ENCODE data around the gene RXRA.

Gene RXRA

GRCh38 chr9:134463280-134463679 is 137.0 kb downstream of the RXRA start:
- no peak overlapping the region for H3K4me3 ChIP-seq (ENCODE audit: low read depth, low read length)
- peak overlapping the region; percentile 25 for H2AK5ac ChIP-seq (ENCODE audit: low read length)
- no peak overlapping the region for H4K8ac ChIP-seq (ENCODE audit: low read depth, low read length)
- H3K79me1 ChIP-seq (ENCODE audit: low read length) = peaks cover 9% of the 10 kb centered on the region
- no peak overlapping the region for H3K18ac ChIP-seq (ENCODE audit: low read length)
- no peak overlapping the region for H4K91ac ChIP-seq (ENCODE audit: low read depth, low read length)
- H3K27me3 ChIP-seq (ENCODE audit: insufficient read depth, low read length) = no peaks in the 10 kb centered on the region
- H3K79me2 ChIP-seq (ENCODE audit: control insufficient read depth, insufficient read depth, low read length, poor library complexity) = peaks cover 2% of the 10 kb centered on the region
- H4K12ac ChIP-seq (ENCODE audit: low read depth, low read length) = no peak overlapping the region
- DNase-seq = no peak
- no peaks in the 10 kb centered on the region for H3K36me3 ChIP-seq (ENCODE audit: control insufficient read depth in 1 of 2, insufficient read depth in 2 of 2, low read length in 2 of 2)
- no peak overlapping the region for H3K9ac ChIP-seq (ENCODE audit: low read length)
- H3K4ac ChIP-seq (ENCODE audit: low read depth, low read length) = no peak overlapping the region
- H2BK120ac ChIP-seq (ENCODE audit: insufficient read depth, low read length, poor library complexity) = no peak overlapping the region
- no peak overlapping the region for H3K23ac ChIP-seq (ENCODE audit: low read length)
- peaks cover 11% of the 10 kb centered on the region for H3K9me3 ChIP-seq (ENCODE audit: insufficient read depth, low read depth, low read length)
- H3K14ac ChIP-seq (ENCODE audit: low read length) = no peak overlapping the region
- H3K4me2 ChIP-seq (ENCODE audit: low read length) = no peak overlapping the region
- WGBS (ENCODE audit: extremely low coverage, insufficient coverage, insufficient read length) = no CpG with 5 or more reads among the region's 7 CpGs
- H3K4me1 ChIP-seq (ENCODE audit: control insufficient read depth in 1 of 2, insufficient read depth in 2 of 2, low read length in 2 of 2) = peaks cover 6 to 10% of the 10 kb centered on the region in 2 experiments
- H2BK5ac ChIP-seq (ENCODE audit: low read depth, low read length, poor library complexity) = no peak overlapping the region
- no peak overlapping the region for H3K27ac ChIP-seq (ENCODE audit: low read depth, low read length)
- H2AFZ ChIP-seq (ENCODE audit: insufficient read depth, low read length, poor library complexity) = no peak overlapping the region
- no peak overlapping the region for H2BK12ac ChIP-seq (ENCODE audit: low read length)

- Histone ChIP-seq H4K8ac (ENCODE audit: low read depth, low read length) (no peak overlapping the region), H2AFZ (ENCODE audit: insufficient read depth, low read length, poor library complexity) (no peak overlapping the region), H3K9ac (ENCODE audit: low read length) (no peak overlapping the region), H3K79me1 (ENCODE audit: low read length) (peaks cover 3% of the 10 kb centered on the region), H3K4ac (ENCODE audit: low read depth, low read length) (no peak overlapping the region), H2BK120ac (ENCODE audit: insufficient read depth, low read length, poor library complexity) (no peak overlapping the region), H3K79me2 (ENCODE audit: control insufficient read depth, insufficient read depth, low read length, poor library complexity) (no peaks in the 10 kb centered on the region), H3K4me3 (ENCODE audit: low read depth, low read length) (no peak overlapping the region), H3K27ac (ENCODE audit: low read depth, low read length) (no peak overlapping the region), H3K9me3 (ENCODE audit: insufficient read depth, low read depth, low read length) (peaks cover 4% of the 10 kb centered on the region), H3K23ac (ENCODE audit: low read length) (no peak overlapping the region), H3K18ac (ENCODE audit: low read length) (no peak overlapping the region), H3K4me1 (ENCODE audit: control insufficient read depth in 1 of 2, insufficient read depth in 2 of 2, low read length in 2 of 2) (peaks cover 0 to 13% of the 10 kb centered on the region in 2 experiments), H4K91ac (ENCODE audit: low read depth, low read length) (no peak overlapping the region), H3K4me2 (ENCODE audit: low read length) (no peak overlapping the region), H2BK5ac (ENCODE audit: low read depth, low read length, poor library complexity) (no peak overlapping the region), H2BK12ac (ENCODE audit: low read length) (no peak overlapping the region), H3K14ac (ENCODE audit: low read length) (no peak overlapping the region), H4K12ac (ENCODE audit: low read depth, low read length) (no peak overlapping the region), H3K27me3 (ENCODE audit: insufficient read depth, low read length) (no peaks in the 10 kb centered on the region), H3K36me3 (ENCODE audit: control insufficient read depth in 1 of 2, insufficient read depth in 2 of 2, low read length in 2 of 2) (no peaks in the 10 kb centered on the region), H2AK5ac (ENCODE audit: low read length) (no peak overlapping the region)
- DNase-seq = no peak
- no CpG with 5 or more reads among the region's 20 CpGs for WGBS (ENCODE audit: extremely low coverage, insufficient coverage, insufficient read length)
Observed at GRCh38 chr9:134466869-134467616, 140.8 kb downstream of the RXRA start.

GRCh38 chr9:134468358-134468757 is 142.1 kb downstream of the RXRA start:
- WGBS (ENCODE audit: extremely low coverage, insufficient coverage, insufficient read length) = no CpG with 5 or more reads among the region's 9 CpGs

GRCh38 chr9:134469041-134469875 is 143.0 kb downstream of the RXRA start:
- Histone ChIP-seq H3K9me3 (ENCODE audit: insufficient read depth, low read depth, low read length) (no peaks in the 10 kb centered on the region), H3K23ac (ENCODE audit: low read length) (no peak overlapping the region), H4K12ac (ENCODE audit: low read depth, low read length) (no peak overlapping the region), H3K18ac (ENCODE audit: low read length) (no peak overlapping the region), H4K8ac (ENCODE audit: low read depth, low read length) (no peak overlapping the region), H2BK5ac (ENCODE audit: low read depth, low read length, poor library complexity) (no peak overlapping the region), H3K4me2 (ENCODE audit: low read length) (no peak overlapping the region), H3K9ac (ENCODE audit: low read length) (no peak overlapping the region), H3K4me3 (ENCODE audit: low read depth, low read length) (no peak overlapping the region), H4K91ac (ENCODE audit: low read depth, low read length) (peak overlapping the region; percentile 34), H2AK5ac (ENCODE audit: low read length) (no peak overlapping the region), H2AFZ (ENCODE audit: insufficient read depth, low read length, poor library complexity) (no peak overlapping the region), H3K27me3 (ENCODE audit: insufficient read depth, low read length) (no peaks in the 10 kb centered on the region), H3K36me3 (ENCODE audit: control insufficient read depth in 1 of 2, insufficient read depth in 2 of 2, low read length in 2 of 2) (no peaks in the 10 kb centered on the region), H3K79me1 (ENCODE audit: low read length) (peaks cover 3% of the 10 kb centered on the region), H2BK12ac (ENCODE audit: low read length) (no peak overlapping the region), H3K27ac (ENCODE audit: low read depth, low read length) (no peak overlapping the region), H3K4ac (ENCODE audit: low read depth, low read length) (no peak overlapping the region), H3K4me1 (ENCODE audit: control insufficient read depth in 1 of 2, insufficient read depth in 2 of 2, low read length in 2 of 2) (peaks cover 0 to 13% of the 10 kb centered on the region in 2 experiments), H2BK120ac (ENCODE audit: insufficient read depth, low read length, poor library complexity) (no peak overlapping the region), H3K79me2 (ENCODE audit: control insufficient read depth, insufficient read depth, low read length, poor library complexity) (no peaks in the 10 kb centered on the region), H3K14ac (ENCODE audit: low read length) (no peak overlapping the region)
- no CpG with 5 or more reads among the region's 22 CpGs for WGBS (ENCODE audit: extremely low coverage, insufficient coverage, insufficient read length)
- DNase-seq = peak; percentile 17 to 65

More at GRCh38 chr9:134468358-134468757, 142.1 kb downstream of the RXRA start:
- Histone ChIP-seq H4K8ac (ENCODE audit: low read depth, low read length) (no peak overlapping the region), H3K9me3 (ENCODE audit: insufficient read depth, low read depth, low read length) (no peaks in the 10 kb centered on the region), H3K4ac (ENCODE audit: low read depth, low read length) (no peak overlapping the region), H2BK120ac (ENCODE audit: insufficient read depth, low read length, poor library complexity) (no peak overlapping the region), H4K91ac (ENCODE audit: low read depth, low read length) (peak overlapping the region; percentile 11), H3K23ac (ENCODE audit: low read length) (no peak overlapping the region), H3K36me3 (ENCODE audit: control insufficient read depth in 1 of 2, insufficient read depth in 2 of 2, low read length in 2 of 2) (no peaks in the 10 kb centered on the region), H3K4me2 (ENCODE audit: low read length) (no peak overlapping the region), H2AK5ac (ENCODE audit: low read length) (no peak overlapping the region), H2BK5ac (ENCODE audit: low read depth, low read length, poor library complexity) (no peak overlapping the region), H3K27me3 (ENCODE audit: insufficient read depth, low read length) (no peaks in the 10 kb centered on the region), H2BK12ac (ENCODE audit: low read length) (peak overlapping the region; percentile 10), H3K27ac (ENCODE audit: low read depth, low read length) (no peak overlapping the region), H4K12ac (ENCODE audit: low read depth, low read length) (no peak overlapping the region), H3K79me1 (ENCODE audit: low read length) (peaks cover 3% of the 10 kb centered on the region), H2AFZ (ENCODE audit: insufficient read depth, low read length, poor library complexity) (no peak overlapping the region), H3K79me2 (ENCODE audit: control insufficient read depth, insufficient read depth, low read length, poor library complexity) (no peaks in the 10 kb centered on the region), H3K4me3 (ENCODE audit: low read depth, low read length) (no peak overlapping the region), H3K4me1 (ENCODE audit: control insufficient read depth in 1 of 2, insufficient read depth in 2 of 2, low read length in 2 of 2) (peaks cover 0 to 13% of the 10 kb centered on the region in 2 experiments), H3K9ac (ENCODE audit: low read length) (no peak overlapping the region), H3K18ac (ENCODE audit: low read length) (no peak overlapping the region), H3K14ac (ENCODE audit: low read length) (no peak overlapping the region)
- DNase-seq = no peak

Data from trophoblast cell (in vitro differentiated cells and primary cell).